ENCODE data around the gene MRPS2.
A peak's percentile ranks its signal among the peaks of the same experiment; 100 is the strongest.
"Not testable (repeated sequence)": the region's sequence is repeated elsewhere in the genome, so short reads cannot be mapped to it uniquely, and the experiment has no call there.

The MRPS2 gene

DNA sequence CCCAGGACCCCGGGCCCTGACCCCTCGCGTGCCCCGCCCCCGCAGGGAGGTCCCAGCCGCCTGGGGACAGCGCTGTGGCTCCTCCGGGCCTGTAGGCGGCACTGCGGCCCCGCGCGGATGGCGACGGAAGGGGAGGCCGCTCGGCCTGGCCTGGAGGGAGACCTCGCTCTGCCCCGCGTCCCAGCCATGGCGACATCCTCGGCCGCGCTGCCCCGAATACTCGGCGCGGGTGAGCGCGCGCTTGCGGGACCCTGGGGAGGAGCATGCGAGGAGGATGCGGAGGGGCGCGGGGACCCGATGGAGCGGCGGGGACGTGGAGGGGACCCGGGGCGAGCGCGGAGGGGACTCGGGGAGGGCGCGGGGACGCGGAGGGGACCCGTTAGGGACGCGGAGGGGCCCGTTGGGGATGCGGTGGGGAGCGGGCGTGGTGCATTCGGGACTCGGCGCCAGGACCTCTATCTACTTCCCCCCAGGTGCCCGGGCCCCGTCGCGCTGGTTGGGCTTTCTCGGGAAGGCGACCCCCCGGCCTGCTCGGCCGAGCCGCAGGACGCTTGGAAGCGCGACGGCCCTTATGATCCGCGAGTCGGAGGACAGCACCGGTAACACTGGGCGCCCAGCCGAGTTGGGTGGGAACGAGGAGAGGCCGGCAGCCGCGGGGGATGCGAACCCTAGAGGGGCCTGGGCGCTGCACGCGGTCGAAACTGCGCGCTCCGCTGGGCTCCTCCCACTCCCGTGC, at the start of gene MRPS2:
Gene MRPS2 (plus strand): TSS at position 158 of the 736 bp plus-strand sequence. CDS start 29 bp downstream, at position 187.
- DNase-seq (ENCODE audit: low read depth): peak; percentile 70

DNA sequence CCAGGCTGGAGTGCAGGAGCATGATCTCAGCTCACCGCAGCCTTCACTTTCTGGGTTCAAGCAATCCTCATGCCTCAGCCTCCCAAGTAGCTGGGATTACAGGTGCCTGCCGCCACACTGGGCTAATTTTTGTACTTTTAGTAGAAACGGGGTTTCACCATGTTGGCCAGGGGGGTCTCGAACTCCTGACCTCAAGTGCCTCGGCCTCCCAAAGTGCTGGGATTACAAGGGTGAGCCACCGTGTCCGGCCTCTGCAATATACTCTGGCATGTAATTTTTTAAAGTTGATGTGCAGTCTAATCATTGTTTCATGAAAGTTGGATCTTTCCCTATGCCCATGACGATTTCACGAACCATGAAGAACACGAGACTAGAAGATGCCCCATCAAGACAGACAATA, 49.5 kb upstream of the MRPS2 start:
- no peak for DNase-seq (ENCODE audit: low read depth)

DNA sequence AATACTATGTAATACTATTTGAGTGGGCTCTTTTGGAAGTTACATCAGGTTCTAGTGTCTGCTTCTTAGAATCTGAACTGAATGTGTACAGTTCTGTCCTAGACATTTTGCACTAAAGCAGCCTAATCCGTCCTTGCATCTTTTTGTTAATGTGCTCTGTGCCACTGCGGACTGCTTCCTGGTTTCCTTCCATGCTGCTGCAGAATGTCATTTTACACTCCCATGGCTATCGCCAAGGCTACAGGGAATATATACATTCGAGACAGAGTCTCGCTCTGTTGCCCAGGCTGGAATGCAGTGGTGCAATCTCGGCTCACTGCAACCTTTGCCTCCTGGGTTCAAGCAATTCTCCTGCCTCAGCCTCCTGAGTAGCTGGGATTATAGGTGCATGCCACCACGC, 48.6 kb upstream of the MRPS2 start:
- not testable (repeated sequence) for DNase-seq (ENCODE audit: low read depth)

DNA sequence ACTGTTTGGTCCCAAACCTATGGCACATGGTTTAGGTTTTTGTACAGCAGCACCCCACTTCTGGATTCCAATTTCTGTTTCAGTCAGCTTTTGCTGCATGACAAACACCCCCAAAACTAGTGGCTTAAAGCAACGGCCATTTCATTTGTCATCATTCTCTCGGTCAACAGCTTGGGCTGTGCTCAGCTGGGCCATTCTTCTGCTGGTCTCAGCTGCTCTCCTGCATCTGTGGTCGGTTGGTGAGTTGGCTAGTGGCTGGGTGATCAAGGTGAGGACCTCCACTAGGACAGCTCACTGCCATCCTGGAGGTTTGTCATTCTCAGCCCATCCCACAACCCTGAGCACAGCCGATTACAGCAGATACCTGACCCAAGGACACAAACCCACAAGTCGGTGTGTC, 45.7 kb upstream of the MRPS2 start:
- no peak for DNase-seq (ENCODE audit: low read depth)

DNA sequence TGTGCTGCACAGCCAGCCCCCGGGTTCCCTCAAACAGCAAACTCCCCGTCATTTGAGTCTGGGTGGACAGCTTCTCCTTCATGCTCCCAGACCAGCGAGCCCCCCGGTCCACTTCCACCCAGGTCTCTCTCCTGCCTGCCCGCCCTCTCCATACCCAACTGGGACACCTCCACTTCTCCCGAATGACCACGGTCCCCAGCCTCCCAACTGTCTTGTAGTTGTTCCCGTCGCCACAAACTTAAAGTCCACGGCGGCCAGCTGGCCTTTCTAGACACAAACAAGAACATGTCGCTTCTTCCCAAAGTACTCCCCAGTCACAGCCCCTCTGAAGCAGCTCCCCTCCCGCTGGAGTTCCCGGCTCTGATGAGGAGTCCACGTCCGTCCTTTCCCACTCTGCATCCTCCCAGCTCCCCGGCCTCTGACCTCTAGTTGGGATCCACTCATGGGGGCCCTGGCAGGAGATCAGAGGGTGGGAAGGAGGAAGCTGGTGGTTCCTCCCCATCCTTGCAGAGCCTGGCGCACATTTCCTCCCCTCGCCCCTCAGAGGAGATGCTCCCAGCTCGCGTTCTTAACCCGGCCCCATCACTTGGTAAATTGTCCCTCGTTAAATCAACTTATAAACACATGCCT, 45.0 kb upstream of the MRPS2 start:
- DNase-seq (ENCODE audit: low read depth): no peak

DNA sequence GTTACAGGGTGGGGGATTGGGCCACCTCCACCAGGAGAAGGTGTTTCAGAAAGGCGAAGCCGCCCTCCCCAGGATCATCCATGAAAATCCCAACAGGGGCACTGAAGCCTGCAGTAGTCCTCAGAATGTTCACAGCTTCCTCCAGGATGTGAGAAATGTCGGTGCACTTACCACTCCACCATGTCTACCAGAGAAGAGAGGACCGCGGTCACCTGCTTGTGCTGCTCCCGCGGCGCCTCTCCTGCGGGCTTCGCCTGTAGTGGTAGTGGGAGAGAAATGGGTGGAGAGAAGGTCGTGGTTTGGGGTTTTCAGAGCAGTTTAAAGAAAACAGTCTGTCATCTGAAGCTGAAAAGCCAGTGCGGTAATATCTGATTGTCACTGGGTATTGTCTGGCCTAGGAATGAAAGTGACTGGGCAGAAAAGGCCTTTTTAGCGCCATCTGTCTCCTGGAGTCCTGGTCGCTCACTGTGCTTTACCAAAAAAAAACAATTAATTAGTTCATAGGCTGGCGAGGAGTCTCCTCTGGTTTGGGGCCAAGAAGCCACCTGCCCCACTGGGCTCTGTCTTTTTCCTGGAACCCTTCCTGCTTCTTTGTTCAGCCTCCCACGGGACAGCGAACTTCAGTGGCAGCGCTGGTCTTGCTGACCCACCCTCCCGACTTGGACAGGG, 43.9 kb upstream of the MRPS2 start:
- no peak for DNase-seq (ENCODE audit: low read depth)

DNA sequence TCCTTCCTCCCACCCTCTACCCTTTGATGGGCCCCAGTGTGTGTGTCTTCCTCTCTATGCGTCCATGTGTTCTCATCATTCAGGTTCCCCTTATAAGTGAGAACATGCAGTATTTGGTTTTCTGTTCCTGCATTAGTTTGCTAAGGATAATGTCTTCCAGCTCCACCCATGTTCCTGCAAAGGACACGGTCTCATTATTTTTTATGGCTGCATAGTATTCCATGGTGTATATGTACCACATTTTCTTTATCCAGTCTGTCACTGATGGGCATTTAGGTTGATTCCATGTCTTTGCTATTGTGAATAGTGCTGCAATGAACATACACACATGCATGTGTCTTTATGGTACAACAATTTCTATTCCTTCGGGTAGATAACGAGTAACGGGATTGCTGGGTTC, 42.0 kb upstream of the MRPS2 start:
- not testable (repeated sequence) for DNase-seq (ENCODE audit: low read depth)

DNA sequence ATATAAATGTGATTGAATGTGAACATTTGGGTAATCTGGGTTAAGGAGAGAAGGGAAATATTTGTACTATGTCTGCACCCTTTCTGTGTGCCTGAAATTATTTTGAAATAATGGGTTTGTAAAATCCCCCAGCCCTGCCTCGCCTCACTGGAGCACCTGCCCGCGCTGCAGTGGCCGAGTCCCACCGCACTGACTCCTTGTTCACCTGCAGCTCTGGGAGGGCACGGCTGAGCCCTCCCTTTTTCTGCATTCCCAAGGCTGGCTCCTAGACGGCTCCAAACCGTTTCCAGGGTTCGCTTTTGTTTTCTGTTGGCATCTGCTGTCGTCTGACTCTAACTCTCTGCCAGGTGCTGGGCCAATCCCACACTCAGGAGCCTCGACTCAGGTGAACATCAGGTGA, 38.5 kb upstream of the MRPS2 start:
- no peak for DNase-seq (ENCODE audit: low read depth)

DNA sequence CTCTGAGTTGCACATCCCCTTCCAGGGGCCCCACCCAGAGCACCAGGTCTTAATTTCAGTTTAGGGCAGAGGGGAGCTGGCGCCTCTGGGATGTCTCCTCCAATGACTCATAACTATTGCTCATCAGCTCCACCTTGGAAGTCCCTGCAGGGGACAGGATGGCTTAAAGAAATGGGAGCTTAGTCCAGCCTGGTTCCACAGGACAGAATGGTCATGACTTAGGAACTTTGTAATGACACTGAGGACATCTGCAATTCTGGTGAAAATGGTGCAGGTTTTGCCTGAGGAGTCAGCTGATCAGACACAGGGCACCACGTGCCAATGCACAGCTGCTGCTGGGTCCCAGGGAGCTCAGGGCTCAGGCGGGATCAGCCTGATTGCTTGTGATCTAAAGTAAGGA, 37.3 kb upstream of the MRPS2 start:
- no peak for DNase-seq (ENCODE audit: low read depth)

DNA sequence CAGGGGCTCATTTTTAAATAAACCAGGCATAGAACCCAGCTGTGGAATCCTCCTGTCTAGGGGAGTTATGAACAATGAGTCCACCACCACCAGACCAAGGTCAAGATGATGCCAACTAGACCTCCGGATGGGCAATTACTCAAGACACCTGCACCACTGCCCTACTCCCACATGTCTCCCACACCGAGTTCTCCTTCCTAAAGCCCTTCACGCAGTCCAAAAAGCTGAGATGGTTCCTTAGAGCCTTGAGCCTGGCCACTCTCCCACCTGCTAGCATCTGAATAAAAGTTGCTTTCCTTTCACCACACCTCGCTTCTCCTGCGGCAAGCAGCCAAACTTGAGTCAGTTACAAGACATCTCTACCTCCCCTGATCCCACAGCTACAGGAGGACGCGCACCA, 36.3 kb upstream of the MRPS2 start:
- DNase-seq (ENCODE audit: low read depth): no peak

DNA sequence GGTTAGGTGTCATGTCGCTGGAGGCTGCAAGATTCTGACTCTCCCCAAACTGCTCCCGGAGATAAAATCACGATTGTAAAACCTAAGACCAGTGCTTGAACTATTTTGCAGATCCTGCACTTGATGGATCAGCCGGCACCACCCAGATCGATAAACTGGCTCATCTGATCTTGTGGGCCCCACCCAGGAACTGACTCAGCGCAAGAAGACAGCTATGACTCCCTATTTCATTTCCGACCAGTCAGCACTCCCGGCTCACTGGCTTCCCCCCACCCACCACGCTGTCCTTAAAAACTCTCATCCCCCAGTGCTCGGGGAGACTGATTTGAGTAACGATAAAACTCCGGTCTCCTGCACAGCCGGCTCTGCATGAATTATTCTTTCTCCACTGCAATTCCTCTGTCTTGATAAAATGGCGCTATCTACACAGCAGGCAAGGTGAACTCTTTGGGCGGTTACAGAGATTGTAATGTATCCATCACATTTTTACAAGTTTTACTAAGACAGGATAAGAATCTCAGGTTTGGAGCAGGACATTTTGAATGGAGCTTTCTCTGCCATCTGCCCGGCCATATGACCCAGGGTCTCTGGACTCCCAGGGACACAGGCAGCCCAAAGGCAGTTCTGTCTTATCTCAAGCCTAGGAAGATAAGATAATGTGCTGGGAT, 31.5 kb upstream of the MRPS2 start:
- no peak for DNase-seq (ENCODE audit: low read depth)

DNA sequence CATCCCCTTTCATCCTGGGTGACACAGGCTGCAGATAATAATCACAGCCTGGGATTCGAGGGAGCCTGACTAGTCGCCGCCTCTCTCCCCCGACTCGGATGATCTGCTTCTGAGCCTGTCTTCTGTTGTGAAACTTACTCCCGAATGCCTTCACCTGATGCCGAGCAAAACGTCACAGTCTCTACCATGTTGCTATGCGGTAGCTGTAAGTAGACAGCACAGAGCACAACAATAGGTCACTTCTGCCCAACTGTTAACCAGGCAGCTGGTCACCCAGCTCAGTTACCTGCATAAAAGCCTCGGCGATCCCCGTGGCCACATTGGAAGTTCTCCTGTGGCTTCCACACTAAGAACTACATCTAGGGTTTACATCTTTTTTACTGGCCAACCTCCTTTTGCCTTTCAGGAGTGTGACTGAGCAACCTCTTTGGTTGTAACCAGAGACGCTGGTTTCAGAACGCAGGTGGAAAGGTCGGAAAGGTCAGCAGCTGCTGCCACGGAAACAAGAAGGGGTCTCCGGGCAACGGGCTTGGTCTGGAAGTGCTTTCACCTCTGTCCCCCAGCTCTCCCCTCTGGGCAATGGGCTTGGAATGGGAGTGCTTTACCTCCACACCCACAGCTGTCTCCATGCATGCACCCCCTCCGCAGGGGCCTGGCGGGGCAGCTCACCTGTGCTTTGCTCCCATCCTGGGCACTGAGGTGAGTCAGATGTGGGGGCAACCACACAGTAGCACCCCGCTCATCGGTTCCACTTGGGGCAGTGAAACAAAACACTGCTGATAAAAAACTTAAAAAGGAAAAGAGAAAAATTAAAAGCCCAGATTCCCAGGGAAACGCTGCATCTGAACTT, 28.5 kb upstream of the MRPS2 start:
- DNase-seq (ENCODE audit: low read depth): no peak

DNA sequence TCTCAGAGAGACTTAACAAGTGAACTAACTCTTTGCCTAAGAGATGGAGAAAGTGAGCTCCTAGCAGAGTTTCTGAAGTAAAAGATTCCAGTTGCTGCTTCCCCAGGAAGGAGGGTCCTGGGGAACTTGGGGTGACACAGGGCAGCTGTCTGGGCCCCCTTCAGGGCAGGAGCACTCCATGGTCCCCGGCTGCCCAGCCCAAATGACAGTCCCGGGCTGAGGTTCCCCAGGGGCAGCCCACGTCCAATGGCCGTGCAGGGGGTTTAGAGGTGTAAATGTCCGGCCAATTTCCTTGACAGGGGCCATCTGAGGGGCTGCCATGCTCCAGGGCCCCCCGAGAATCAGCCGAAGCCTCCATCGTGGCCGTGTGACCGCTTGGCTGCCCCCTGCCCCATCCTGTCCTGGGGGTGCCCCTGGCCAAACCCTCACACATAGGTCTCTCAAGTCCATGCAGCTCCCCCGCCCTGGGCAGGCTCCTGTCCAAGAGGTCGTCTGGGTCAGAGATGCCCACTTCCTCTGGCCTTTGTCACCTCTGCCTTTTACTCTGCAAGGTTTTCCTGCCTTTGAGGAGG, 26.4 kb upstream of the MRPS2 start:
- no peak for DNase-seq (ENCODE audit: low read depth)

DNA sequence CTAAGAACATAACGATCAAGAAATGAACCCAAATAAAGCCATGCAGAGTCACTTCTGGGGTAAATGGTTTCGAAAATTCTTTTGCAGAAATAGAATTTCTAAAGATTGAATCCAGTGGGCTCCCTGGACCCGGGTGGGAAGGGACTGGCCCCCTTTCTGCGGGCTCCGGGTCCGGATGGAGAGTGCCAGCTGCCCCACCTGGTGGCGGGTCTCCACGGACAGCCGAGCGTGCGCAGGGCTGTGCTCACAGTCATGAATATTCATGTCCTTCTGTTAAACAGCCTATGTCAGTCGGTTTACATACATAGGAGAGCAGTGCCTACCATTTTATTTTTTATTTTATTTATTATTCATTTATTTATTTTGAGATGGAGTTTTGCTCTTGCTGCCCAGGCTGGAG, 25.6 kb upstream of the MRPS2 start:
- DNase-seq (ENCODE audit: low read depth): no peak

DNA sequence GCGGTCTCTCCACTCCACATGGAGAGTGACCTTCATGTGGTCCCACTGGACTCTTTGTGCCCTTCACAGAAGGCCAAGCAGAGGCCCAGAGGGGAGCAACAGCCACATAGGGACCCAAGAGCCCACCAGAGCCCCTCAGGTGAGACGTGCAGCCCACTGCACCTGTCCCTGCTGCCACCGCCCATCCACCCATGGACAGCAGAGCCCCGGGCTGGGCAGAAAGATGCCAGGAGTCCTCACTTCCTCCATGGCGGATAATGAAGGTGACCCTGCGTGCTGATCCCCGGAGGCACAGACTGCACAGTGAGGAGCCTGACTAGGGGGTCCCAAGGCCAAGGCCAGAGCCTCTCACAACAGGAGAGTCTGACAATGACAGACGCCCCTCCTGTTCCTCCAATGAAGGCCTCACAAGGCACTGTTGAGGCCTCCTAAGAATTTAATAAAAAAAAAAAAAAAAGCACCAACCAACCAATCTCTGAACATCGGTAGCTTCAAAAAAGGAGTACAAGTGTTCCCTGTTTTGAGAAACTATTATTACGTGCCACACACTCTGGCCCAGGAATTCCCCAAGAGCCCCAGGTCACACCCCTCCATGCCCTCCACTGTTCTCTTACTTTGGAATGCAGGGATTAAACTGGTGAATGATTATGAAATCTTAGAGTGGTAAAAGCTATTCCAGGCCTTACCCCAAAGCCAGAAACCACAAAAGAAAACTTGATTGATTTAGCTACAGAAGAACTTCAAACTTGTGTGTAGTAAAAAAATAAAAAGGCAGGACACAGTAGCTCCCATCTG, 23.7 kb upstream of the MRPS2 start:
- DNase-seq (ENCODE audit: low read depth): peak; percentile 38

DNA sequence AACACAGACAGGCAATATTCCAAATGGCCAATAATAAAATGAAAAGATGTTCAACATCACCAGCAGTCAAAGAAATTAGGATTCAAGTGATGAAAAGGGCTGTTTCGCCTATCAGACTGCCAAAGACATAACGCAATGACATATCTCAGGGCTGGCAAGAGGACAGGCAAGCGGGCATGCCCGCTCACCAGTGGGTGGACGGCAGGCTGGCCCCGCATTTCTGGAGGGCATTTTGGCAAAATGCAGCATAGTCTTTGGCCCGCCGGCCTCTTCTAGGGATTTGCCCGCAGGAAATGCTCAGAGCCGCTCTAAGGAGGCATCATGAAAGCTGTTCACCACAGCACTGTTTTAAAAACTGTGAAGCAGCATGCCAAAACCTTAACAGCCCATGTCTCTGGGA, 22.3 kb upstream of the MRPS2 start:
- no peak for DNase-seq (ENCODE audit: low read depth)

DNA sequence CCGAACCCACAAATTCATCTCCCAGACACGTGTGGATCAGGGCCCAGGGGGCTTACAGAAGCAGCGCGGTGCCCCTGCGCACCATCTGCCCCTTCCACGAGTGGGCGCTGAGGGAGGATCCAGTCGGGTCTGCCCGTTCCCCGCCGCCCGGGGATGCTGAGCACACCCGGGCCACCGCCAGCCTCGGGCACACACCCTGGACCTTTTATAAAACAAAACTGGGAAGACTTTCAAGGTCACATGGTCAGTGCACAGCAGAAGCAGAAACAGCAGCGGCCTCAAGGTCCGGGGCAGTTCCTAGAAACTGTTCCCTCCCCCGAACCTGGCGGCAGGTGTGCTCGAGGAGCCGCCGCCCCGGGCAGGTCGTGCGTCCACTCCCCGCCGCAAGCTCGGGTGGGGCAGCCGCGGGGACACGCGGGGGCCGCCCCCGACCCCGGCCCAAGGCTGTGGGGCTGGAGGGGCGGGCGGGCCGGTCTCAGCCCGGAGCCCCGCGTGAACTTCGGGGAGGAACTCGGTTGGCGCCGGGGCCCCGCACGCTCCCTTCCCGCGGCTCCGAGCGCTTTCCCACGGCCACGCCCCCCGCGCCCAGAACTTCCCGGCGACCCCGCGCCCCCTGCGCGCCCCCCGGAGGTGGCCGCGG, 21.5 kb upstream of the MRPS2 start:
- DNase-seq (ENCODE audit: low read depth): no peak

DNA sequence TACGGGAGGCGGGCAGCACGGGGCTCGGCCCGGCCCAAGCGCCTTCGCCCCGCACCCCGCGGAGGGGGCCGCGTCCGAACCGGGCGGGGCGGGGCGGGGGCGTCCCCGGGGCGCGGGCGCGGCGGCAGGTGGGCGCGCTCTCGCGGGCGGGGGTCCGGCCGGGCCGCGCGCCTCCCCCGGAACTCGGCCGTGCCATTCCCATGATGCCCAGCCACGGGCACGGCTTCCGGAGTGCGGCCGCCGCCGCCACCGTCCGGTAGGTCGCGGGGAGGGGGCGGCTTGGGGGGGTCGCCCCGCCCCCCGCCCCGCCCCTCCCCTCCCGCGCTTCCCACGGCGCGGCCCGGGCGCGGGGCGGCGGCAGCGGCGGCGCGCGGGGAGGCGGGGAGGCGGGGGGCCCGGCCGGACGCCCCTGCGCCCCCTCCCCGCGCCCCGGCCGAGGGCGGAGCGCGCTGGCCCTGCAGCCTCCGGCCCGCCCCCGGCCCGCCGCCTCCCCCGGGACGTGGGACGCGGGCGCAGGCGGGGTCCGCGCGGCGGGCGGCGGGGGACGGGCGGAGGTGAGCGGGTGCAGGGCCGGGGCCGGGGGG, 20.9 kb upstream of the MRPS2 start, which contains the start of gene PPP1R26:
Gene PPP1R26 (plus strand): TSS at position 314 of the 584 bp plus-strand sequence. CDS start 4,729 bp downstream, outside the sequence.
- DNase-seq (ENCODE audit: low read depth): no peak

DNA sequence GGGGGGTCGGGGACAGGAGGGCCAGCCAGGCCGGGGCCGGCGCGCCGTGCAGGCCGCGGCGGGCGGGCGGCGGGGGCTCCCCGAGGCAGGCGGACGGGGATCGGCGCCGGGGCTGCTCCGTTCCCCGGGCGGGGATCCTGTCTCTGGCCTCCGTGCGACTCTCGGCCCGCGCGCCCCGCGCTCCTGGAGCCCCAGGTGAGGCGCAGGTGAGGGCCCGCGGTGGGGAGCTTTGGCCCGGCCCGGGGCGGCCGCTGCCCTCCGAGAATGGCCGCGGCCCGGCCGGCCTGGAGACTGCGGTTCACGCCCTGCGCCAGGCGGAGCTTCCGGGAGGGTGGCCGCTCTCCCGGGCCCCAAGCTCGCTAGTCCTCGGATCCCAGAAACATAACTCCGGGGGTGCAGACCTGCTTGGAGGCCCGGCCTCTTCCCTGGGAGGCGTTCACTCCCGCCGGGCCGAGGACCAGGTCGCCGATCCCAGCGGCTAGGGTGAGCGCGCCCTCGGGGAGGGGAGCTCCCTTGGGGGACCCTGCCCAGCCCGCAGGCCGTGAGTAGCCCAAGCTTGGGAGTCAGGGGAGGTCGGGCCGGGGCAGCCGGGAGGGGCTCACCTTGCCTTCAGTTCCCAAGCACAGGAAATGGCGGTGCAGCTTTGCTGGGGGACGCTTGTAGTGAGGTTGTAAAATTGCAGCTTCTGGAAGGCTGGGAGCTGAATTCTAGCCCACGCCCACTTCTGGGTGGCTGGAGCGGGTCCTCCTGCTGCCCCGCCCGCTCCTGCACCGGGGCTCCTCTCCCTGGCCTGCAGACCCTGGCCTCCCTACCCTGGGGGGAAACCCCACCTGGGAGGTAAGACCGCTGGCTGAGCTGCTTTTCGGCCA, 20.2 kb upstream of the MRPS2 start:
- DNase-seq (ENCODE audit: low read depth): no peak
